WERI-Rb-1 (cell line): ENCODE data around the gene CENATAC.
"Not testable (repeated sequence)": the region's sequence is repeated elsewhere in the genome, so short reads cannot be mapped to it uniquely, and the experiment has no call there.

Experiments used
- DNase-seq: peaks from one replicate; pipeline ENCODE4 v3.0.0-alpha.2; 2020
- H3K27ac ChIP-seq: fragments of 250-450 bp; sonication (Bioruptor Pico); 2 replicates; pipeline ENCODE4 v1.5.1; 2020; ENCODE audit warnings: mild to moderate bottlenecking, moderate library complexity
- H3K27me3 ChIP-seq: fragments of 250-450 bp; sonication (Bioruptor Pico); 2 replicates; pipeline ENCODE4 v1.5.1; 2021; ENCODE audit warnings: mild to moderate bottlenecking, low read depth, moderate library complexity; ENCODE audit not compliant: insufficient read depth, severe bottlenecking
- H3K36me3 ChIP-seq: fragments of 250-450 bp; sonication (Bioruptor Pico); 2 replicates; pipeline ENCODE4 v1.5.1; 2020; ENCODE audit warnings: mild to moderate bottlenecking, moderate library complexity
- H3K4me3 ChIP-seq: 2 replicates; pipeline ENCODE4 v1.5.1; 2011; ENCODE audit warnings: low read depth, mild to moderate bottlenecking, control low read depth, low read length
- H3K9me3 ChIP-seq: fragments of 250-450 bp; sonication (Bioruptor Pico); 2 replicates; pipeline ENCODE4 v1.5.1; 2021; ENCODE audit warnings: mild to moderate bottlenecking, moderate library complexity; ENCODE audit not compliant: severe bottlenecking
- CTCF ChIP-seq: IDR thresholded peaks from 2 replicates; pipeline ENCODE4 v1.5.1; 2011; ENCODE audit warnings: low read depth, mild to moderate bottlenecking, control low read depth, inconsistent platforms, low read length

CENATAC gene, protein sequence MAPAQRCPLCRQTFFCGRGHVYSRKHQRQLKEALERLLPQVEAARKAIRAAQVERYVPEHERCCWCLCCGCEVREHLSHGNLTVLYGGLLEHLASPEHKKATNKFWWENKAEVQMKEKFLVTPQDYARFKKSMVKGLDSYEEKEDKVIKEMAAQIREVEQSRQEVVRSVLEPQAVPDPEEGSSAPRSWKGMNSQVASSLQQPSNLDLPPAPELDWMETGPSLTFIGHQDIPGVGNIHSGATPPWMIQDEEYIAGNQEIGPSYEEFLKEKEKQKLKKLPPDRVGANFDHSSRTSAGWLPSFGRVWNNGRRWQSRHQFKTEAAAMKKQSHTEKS

GRCh38 chr11:118997627-118998387 lies at the start of gene CENATAC:
TSS of gene CENATAC (plus strand) at chr11:118998138. CDS start at chr11:118998198, 60 bp downstream.
- peak; percentile 94 for DNase-seq
- Histone ChIP-seq H3K36me3 (peaks cover 48% of the 10 kb centered on the region), H3K9me3 (no peaks in the 10 kb centered on the region), H3K27ac (peak within 1 kb of the TSS; percentile 71), H3K27me3 (no peaks in the 10 kb centered on the region), H3K4me3 (peak within 1 kb of the TSS; percentile 78)
- TF ChIP-seq CTCF: no peak

- Histone ChIP-seq H3K4me3 (no peak overlapping the region), H3K27me3 (no peaks in the 10 kb centered on the region), H3K27ac (no peak overlapping the region), H3K9me3 (no peaks in the 10 kb centered on the region), H3K36me3 (no peaks in the 10 kb centered on the region)
- no peak for TF ChIP-seq CTCF
- peak; percentile 26 for DNase-seq
These were observed 44.7 kb upstream of the CENATAC start for GRCh38 chr11:118953265-118953664.

DNA sequence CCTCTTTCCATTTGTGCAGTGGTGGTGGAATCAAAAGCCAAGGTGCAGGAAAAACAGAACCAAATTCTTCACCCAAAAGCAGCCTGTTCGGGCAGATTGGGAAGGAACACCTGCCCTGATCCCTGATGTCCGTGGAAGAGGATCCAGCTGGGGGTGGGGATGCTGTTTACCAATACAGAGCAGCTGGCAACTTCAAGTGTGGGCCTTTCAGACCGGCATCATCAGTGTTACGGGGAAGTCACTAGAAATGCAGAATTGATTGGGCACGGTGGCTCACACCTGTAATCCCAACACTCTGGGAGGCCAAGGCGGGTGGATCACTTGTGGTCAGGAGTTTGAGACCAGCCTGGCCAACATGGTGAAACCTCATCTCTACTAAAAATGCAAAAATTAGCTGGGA lies 44.0 kb upstream of the CENATAC start:
- H3K36me3 ChIP-seq, H3K27ac ChIP-seq, H3K4me3 ChIP-seq, H3K9me3 ChIP-seq, H3K27me3 ChIP-seq, DNase-seq: not testable (repeated sequence)

GRCh38 chr11:118956094-118956846 lies 41.7 kb upstream of the CENATAC start, which contains the start of gene UPK2:
TSS of gene UPK2 (plus strand) at chr11:118956298. CDS start at chr11:118956351, 53 bp downstream.
- H3K9me3 ChIP-seq: no peaks in the 10 kb centered on the region
- TF ChIP-seq CTCF: peak; percentile 97
- H3K27ac ChIP-seq: no peak within 1 kb of the TSS
- no peaks in the 10 kb centered on the region for H3K27me3 ChIP-seq
- DNase-seq: peak; percentile 87
- H3K36me3 ChIP-seq: no peaks in the 10 kb centered on the region
- H3K4me3 ChIP-seq: no peak within 1 kb of the TSS

DNA sequence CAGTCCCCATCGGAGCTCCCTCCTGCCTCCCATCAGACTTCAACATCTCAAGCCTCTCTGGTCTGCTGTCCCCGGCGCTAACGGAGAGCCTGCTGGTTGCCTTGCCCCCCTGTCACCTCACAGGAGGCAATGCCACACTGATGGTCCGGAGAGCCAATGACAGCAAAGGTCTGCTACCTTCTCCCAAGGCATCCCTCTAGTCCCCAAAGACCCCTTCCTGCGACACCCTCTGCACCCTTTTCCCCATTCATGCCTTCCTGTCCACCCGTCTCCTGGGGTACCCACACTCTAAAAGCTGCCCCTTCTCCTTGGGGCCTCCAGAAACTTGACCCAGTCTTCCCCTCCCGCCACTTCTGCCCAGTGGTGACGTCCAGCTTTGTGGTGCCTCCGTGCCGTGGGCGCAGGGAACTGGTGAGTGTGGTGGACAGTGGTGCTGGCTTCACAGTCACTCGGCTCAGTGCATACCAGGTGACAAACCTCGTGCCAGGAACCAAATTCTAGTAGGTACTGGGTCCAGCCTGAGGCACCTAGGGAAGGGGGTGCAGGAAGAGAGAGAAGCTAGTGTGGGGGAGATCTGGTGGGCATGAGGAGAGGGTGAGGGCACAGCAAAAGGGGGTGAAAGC lies 41.0 kb upstream of the CENATAC start:
- no peaks in the 10 kb centered on the region for H3K36me3 ChIP-seq
- H3K4me3 ChIP-seq: no peak overlapping the region
- H3K27me3 ChIP-seq: no peaks in the 10 kb centered on the region
- no peak overlapping the region for H3K27ac ChIP-seq
- H3K9me3 ChIP-seq: no peaks in the 10 kb centered on the region
- DNase-seq: no peak
- no peak for TF ChIP-seq CTCF
